Measurements from ENCODE around the gene OR1F1. TPM values are rescaled to one million over a fixed set of nuclear protein-coding genes. Genes with fewer than 3 reads are reported as not detected.

OR1F1 gene
- total and polyA plus RNA-seq, 2 donors (not counting 1 experiment from before 2014, with no cell fraction given): 0.23 TPM; not detected in 1

DNA sequence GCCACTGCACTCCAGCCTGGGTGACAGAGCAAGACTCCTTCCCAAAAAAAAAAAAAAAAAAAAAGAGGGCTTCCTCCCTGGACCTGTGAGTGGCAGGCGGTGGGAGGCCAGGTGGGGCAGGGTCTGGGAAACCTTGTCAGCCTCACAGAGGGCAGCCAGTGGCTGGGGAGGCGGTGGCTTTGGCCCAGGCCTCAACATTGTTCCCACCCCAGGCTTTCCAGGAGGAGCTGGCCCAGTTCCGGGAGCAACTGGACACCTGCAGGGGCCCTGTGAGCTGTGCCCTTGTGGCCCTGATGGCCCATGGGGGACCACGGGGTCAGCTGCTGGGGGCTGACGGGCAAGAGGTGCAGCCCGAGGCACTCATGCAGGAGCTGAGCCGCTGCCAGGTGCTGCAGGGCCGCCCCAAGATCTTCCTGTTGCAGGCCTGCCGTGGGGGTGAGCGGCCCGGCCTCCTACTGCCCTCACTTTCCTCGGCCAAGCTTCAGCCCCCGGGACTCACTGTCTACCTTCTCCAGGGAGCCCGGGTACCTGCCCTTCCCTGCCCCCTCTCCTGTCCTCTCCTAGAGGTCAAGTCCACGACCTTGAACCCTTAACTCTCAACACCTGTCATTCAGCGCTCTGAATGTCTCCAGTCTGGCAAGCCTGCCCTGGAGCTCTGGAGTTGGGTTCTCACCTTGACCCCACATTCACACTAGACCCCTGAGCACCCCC, 40.8 kb upstream of the OR1F1 start:
- no peaks in the 10 kb centered on the region for H3K4me1 ChIP-seq (ENCODE audit: control insufficient read depth, extremely low read depth, insufficient read depth, low read length)
- H2AFZ ChIP-seq (ENCODE audit: low read length): no peak overlapping the region
- no peaks in the 10 kb centered on the region for H3K9me3 ChIP-seq (ENCODE audit: control insufficient read depth, insufficient read depth, low read depth, low read length)
- H4K20me1 ChIP-seq (ENCODE audit: control insufficient read depth, extremely low read depth, insufficient read depth, low read length): no peaks in the 10 kb centered on the region
- DNase-seq (ENCODE audit: low read depth in 2 of 2): no peak
- no peak overlapping the region for H3K4me2 ChIP-seq (ENCODE audit: extremely low read depth, insufficient read depth, low read length)
- no peak overlapping the region for H3K27ac ChIP-seq (ENCODE audit: insufficient read depth, low read length)
- H3K9ac ChIP-seq (ENCODE audit: insufficient read depth, low read length): no peak overlapping the region
- H3K27me3 ChIP-seq (ENCODE audit: control insufficient read depth, insufficient read depth, low read length): no peaks in the 10 kb centered on the region
- no peak overlapping the region for H3K4me3 ChIP-seq (replicated peaks in 1 of 4; ENCODE audit: control extremely low read depth in 1 of 4, insufficient read depth in 1 of 4, low read depth in 3 of 4, low read length in 4 of 4)
- H3K36me3 ChIP-seq (ENCODE audit: control insufficient read depth, insufficient read depth, low read length): peaks cover 3% of the 10 kb centered on the region
- no peak for TF ChIP-seq EZH2 (IDR thresholded peaks at IDR 0.05; ENCODE audit: low read length, missing control alignments)
- no peaks in the 10 kb centered on the region for H3K79me2 ChIP-seq (ENCODE audit: control insufficient read depth, insufficient read depth, low read length)

DNA sequence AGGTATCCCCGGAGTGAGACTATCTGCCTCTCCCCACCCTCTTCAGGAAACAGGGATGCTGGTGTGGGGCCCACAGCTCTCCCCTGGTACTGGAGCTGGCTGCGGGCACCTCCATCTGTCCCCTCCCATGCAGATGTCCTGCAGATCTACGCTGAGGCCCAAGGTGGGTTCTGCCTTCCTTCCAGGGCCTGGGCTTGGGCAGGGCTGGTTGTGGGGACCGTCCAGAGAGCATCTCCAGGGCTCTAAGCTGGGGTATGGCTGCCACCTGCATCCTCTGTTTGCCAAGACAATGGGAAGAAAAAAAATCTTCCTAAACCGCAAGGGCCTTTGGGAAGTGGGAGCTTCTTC, 40.3 kb upstream of the OR1F1 start:
- H3K79me2 ChIP-seq (ENCODE audit: control insufficient read depth, insufficient read depth, low read length): no peaks in the 10 kb centered on the region
- no peaks in the 10 kb centered on the region for H3K36me3 ChIP-seq (ENCODE audit: control insufficient read depth, insufficient read depth, low read length)
- no peaks in the 10 kb centered on the region for H3K9me3 ChIP-seq (ENCODE audit: control insufficient read depth, insufficient read depth, low read depth, low read length)
- H3K4me2 ChIP-seq (ENCODE audit: extremely low read depth, insufficient read depth, low read length): no peak overlapping the region
- no peaks in the 10 kb centered on the region for H3K27me3 ChIP-seq (ENCODE audit: control insufficient read depth, insufficient read depth, low read length)
- H3K4me3 ChIP-seq (replicated peaks in 1 of 4; ENCODE audit: control extremely low read depth in 1 of 4, insufficient read depth in 1 of 4, low read depth in 3 of 4, low read length in 4 of 4): no peak overlapping the region
- no peaks in the 10 kb centered on the region for H4K20me1 ChIP-seq (ENCODE audit: control insufficient read depth, extremely low read depth, insufficient read depth, low read length)
- DNase-seq (ENCODE audit: low read depth in 2 of 2): no peak
- H3K27ac ChIP-seq (ENCODE audit: insufficient read depth, low read length): no peak overlapping the region
- H3K9ac ChIP-seq (ENCODE audit: insufficient read depth, low read length): no peak overlapping the region
- TF ChIP-seq EZH2 (IDR thresholded peaks at IDR 0.05; ENCODE audit: low read length, missing control alignments): no peak
- TF ChIP-seq, protein P1, sequence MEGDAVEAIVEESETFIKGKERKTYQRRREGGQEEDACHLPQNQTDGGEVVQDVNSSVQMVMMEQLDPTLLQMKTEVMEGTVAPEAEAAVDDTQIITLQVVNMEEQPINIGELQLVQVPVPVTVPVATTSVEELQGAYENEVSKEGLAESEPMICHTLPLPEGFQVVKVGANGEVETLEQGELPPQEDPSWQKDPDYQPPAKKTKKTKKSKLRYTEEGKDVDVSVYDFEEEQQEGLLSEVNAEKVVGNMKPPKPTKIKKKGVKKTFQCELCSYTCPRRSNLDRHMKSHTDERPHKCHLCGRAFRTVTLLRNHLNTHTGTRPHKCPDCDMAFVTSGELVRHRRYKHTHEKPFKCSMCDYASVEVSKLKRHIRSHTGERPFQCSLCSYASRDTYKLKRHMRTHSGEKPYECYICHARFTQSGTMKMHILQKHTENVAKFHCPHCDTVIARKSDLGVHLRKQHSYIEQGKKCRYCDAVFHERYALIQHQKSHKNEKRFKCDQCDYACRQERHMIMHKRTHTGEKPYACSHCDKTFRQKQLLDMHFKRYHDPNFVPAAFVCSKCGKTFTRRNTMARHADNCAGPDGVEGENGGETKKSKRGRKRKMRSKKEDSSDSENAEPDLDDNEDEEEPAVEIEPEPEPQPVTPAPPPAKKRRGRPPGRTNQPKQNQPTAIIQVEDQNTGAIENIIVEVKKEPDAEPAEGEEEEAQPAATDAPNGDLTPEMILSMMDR (conservative IDR thresholded peaks at IDR 0.05 in 1 of 2, IDR thresholded peaks at IDR 0.05 in 1 of 2; ENCODE audit: low read depth in 1 of 2, low read length in 2 of 2): no peak
- peaks cover 2% of the 10 kb centered on the region for H3K4me1 ChIP-seq (ENCODE audit: control insufficient read depth, extremely low read depth, insufficient read depth, low read length)
- H2AFZ ChIP-seq (ENCODE audit: low read length): no peak overlapping the region

GRCh38 chr16:3148256-3149192, 39.5 kb upstream of the OR1F1 start:
- Histone ChIP-seq H4K20me1 (ENCODE audit: control insufficient read depth, extremely low read depth, insufficient read depth, low read length) (no peaks in the 10 kb centered on the region), H2AFZ (ENCODE audit: low read length) (no peak overlapping the region), H3K4me3 (replicated peaks in 1 of 4; ENCODE audit: control extremely low read depth in 1 of 4, insufficient read depth in 1 of 4, low read depth in 3 of 4, low read length in 4 of 4) (no peak overlapping the region), H3K9ac (ENCODE audit: insufficient read depth, low read length) (no peak overlapping the region), H3K4me2 (ENCODE audit: extremely low read depth, insufficient read depth, low read length) (no peak overlapping the region), H3K9me3 (ENCODE audit: control insufficient read depth, insufficient read depth, low read depth, low read length) (no peaks in the 10 kb centered on the region), H3K4me1 (ENCODE audit: control insufficient read depth, extremely low read depth, insufficient read depth, low read length) (peaks cover 2% of the 10 kb centered on the region), H3K36me3 (ENCODE audit: control insufficient read depth, insufficient read depth, low read length) (no peaks in the 10 kb centered on the region), H3K27ac (ENCODE audit: insufficient read depth, low read length) (no peak overlapping the region), H3K27me3 (ENCODE audit: control insufficient read depth, insufficient read depth, low read length) (no peaks in the 10 kb centered on the region), H3K79me2 (ENCODE audit: control insufficient read depth, insufficient read depth, low read length) (no peaks in the 10 kb centered on the region)
- TF ChIP-seq, protein P1 (conservative IDR thresholded peaks at IDR 0.05 in 1 of 2, IDR thresholded peaks at IDR 0.05 in 1 of 2; ENCODE audit: low read depth in 1 of 2, low read length in 2 of 2): no peak
- TF ChIP-seq EZH2 (IDR thresholded peaks at IDR 0.05; ENCODE audit: low read length, missing control alignments): no peak
- no peak for DNase-seq (ENCODE audit: low read depth in 2 of 2)

Measured in fibroblast of lung (primary cell).